ENCODE results near the gene CASS4.

The CASS4 gene

DNA sequence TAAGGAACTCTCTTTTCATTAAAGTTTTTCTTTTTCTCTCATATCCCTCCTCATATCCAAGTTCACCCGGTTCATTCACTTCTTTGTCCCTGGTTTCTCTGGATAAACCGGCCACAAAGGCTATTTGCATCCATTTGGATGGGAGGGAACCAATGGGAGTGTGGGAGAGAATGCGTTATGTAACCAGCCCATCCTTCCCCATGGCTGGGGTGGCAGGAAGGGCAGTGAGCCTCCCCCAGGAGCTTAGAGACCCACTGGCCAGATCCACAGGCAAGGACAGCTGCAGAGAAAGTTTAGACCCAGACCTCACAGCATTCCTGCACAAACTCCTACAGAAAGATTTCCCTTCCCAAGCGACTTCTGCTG lies 10.7 kb downstream of the CASS4 start:
- H3K36me3 ChIP-seq (ENCODE audit: control insufficient read depth, insufficient read depth, low read length), result no peaks in the 10 kb centered on the region
- no peak overlapping the region for H3K27ac ChIP-seq (ENCODE audit: insufficient read depth, low read depth, low read length, poor library complexity, severe bottlenecking)
- WGBS, 2 experiments, result 28 to 33% methylated on average over 3 to 4 of the region's 4 CpGs
- no peak overlapping the region for H3K4me3 ChIP-seq (ENCODE audit: insufficient read depth, low read depth, low read length)
- no peaks in the 10 kb centered on the region for H3K27me3 ChIP-seq (ENCODE audit: control insufficient read depth, insufficient read depth, low read length, poor library complexity, severe bottlenecking)
- H3K9me3 ChIP-seq (ENCODE audit: control insufficient read depth, low read length), result no peaks in the 10 kb centered on the region
- H3K4me1 ChIP-seq (ENCODE audit: control insufficient read depth, insufficient read depth, low read length), result no peaks in the 10 kb centered on the region

DNA sequence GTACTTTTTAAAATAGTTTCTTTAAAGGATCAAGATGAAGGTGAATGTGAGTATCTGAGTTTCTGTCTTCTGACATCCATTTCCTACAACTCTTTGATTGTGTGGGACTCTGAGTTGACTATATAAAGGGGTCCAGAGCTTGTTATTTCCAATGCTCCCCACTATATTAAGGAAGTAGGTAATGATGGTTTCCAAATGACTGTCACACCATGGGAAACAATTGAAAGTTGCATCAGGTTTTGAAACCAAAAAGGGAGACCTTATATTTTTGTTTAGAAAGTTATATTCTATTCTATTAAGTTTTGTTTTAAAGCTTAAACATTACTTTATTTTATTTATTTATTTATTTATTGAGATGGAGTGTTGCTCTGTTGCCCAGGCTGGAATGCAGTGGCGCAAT lies 11.2 kb downstream of the CASS4 start:
- WGBS, 2 experiments, result 95 to 96% methylated on average over 1 of the region's 1 CpG
- no peaks in the 10 kb centered on the region for H3K4me1 ChIP-seq (ENCODE audit: control insufficient read depth, insufficient read depth, low read length)
- no peaks in the 10 kb centered on the region for H3K9me3 ChIP-seq (ENCODE audit: control insufficient read depth, low read length)
- H3K27me3 ChIP-seq (ENCODE audit: control insufficient read depth, insufficient read depth, low read length, poor library complexity, severe bottlenecking), result no peaks in the 10 kb centered on the region
- no peak overlapping the region for H3K27ac ChIP-seq (ENCODE audit: insufficient read depth, low read depth, low read length, poor library complexity, severe bottlenecking)
- no peak overlapping the region for H3K4me3 ChIP-seq (ENCODE audit: insufficient read depth, low read depth, low read length)
- H3K36me3 ChIP-seq (ENCODE audit: control insufficient read depth, insufficient read depth, low read length), result no peaks in the 10 kb centered on the region

DNA sequence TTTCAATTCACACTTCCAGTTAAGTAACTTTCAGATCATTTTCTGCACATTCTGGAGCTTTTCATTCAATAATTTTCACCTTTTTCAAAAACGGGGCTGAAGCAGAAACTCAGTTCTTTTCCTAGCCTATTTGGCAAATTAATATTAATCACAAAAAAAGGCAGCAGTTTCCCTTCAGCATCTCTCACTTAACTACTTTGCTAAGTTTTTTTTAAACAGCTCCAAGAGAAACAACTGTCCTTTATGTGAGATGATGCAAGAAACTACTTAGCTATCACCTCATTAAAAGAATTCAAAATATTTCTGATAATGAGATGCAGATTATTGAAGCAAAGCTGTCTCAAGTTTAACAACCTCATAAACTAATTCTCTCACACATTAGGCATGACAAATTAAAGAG lies 11.8 kb downstream of the CASS4 start:
- no peaks in the 10 kb centered on the region for H3K36me3 ChIP-seq (ENCODE audit: control insufficient read depth, insufficient read depth, low read length)
- WGBS, 2 experiments, result 77 to 78% methylated on average over 1 of the region's 1 CpG
- no peaks in the 10 kb centered on the region for H3K27me3 ChIP-seq (ENCODE audit: control insufficient read depth, insufficient read depth, low read length, poor library complexity, severe bottlenecking)
- no peak overlapping the region for H3K27ac ChIP-seq (ENCODE audit: insufficient read depth, low read depth, low read length, poor library complexity, severe bottlenecking)
- H3K9me3 ChIP-seq (ENCODE audit: control insufficient read depth, low read length), result no peaks in the 10 kb centered on the region
- H3K4me3 ChIP-seq (ENCODE audit: insufficient read depth, low read depth, low read length), result no peak overlapping the region
- no peaks in the 10 kb centered on the region for H3K4me1 ChIP-seq (ENCODE audit: control insufficient read depth, insufficient read depth, low read length)

DNA sequence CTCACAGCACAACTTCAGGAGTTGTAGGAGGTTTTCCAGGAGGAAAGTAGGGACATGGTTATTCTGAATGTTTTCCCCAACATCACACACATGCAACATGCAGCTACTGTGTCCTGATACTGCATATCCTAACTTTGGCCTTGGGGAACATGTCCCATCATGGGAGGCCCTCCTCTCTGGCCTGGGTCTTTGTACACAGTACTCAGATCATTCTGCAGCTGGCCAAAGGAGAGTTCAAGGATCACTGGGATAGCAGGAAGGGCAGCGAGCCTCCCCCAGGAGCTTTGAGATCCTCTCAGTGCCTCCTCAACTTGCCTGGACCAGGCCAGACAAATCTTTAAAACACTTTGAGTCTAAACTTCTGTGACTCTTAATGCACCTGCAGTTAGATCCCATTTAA lies 12.9 kb downstream of the CASS4 start:
- no peaks in the 10 kb centered on the region for H3K36me3 ChIP-seq (ENCODE audit: control insufficient read depth, insufficient read depth, low read length)
- H3K9me3 ChIP-seq (ENCODE audit: control insufficient read depth, low read length), result no peaks in the 10 kb centered on the region
- WGBS, 2 experiments, result 81 to 87% methylated on average over 1 of the region's 1 CpG
- no peak overlapping the region for H3K4me3 ChIP-seq (ENCODE audit: insufficient read depth, low read depth, low read length)
- no peak overlapping the region for H3K27ac ChIP-seq (ENCODE audit: insufficient read depth, low read depth, low read length, poor library complexity, severe bottlenecking)
- H3K4me1 ChIP-seq (ENCODE audit: control insufficient read depth, insufficient read depth, low read length), result no peaks in the 10 kb centered on the region
- no peaks in the 10 kb centered on the region for H3K27me3 ChIP-seq (ENCODE audit: control insufficient read depth, insufficient read depth, low read length, poor library complexity, severe bottlenecking)

DNA sequence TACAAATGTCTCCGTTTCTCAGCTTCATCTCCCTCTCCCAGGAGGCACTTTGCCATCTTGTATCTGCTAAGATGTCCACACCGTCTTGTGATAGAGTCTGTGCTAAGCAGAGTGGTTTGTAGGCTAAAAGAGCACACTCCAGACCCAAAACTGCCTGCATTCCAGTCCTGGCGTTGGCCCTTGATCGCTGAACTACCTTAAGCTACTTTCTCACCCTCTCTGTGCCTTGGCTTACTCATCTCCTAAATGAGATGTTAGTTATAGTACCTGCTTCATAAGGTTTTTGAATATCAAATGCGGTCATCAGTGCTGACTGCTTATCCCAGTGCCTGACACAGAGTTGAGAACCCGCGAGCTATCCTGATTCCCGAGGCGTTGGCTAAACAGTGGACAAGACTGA lies 14.0 kb downstream of the CASS4 start:
- no peaks in the 10 kb centered on the region for H3K9me3 ChIP-seq (ENCODE audit: control insufficient read depth, low read length)
- H3K4me3 ChIP-seq (ENCODE audit: insufficient read depth, low read depth, low read length), result no peak overlapping the region
- H3K4me1 ChIP-seq (ENCODE audit: control insufficient read depth, insufficient read depth, low read length), result no peaks in the 10 kb centered on the region
- H3K27ac ChIP-seq (ENCODE audit: insufficient read depth, low read depth, low read length, poor library complexity, severe bottlenecking), result no peak overlapping the region
- H3K27me3 ChIP-seq (ENCODE audit: control insufficient read depth, insufficient read depth, low read length, poor library complexity, severe bottlenecking), result no peaks in the 10 kb centered on the region
- WGBS, 2 experiments, result 88 to 90% methylated on average over 9 of the region's 9 CpGs
- no peaks in the 10 kb centered on the region for H3K36me3 ChIP-seq (ENCODE audit: control insufficient read depth, insufficient read depth, low read length)

DNA sequence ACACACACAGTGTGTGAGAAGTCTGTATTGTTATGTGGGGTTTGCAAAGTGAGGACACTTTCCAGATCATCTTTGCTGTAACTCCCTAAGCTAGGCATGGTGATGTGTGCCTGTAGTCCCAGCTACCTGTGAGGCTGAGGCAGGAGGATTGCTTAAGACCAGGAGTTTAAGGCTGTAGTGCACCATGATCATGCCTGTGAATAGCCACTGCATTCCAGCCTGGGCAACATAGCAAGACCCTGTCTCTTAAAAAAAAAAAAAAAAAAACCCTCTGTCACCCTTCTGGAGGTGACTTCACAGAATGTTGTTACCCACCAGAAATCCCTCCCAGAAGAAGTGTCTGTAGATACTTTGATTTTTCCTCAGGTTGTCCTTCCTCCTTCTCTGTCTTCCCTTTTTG lies 14.9 kb downstream of the CASS4 start:
- Histone ChIP-seq H3K9me3 (ENCODE audit: control insufficient read depth, low read length) (no peaks in the 10 kb centered on the region), H3K4me3 (ENCODE audit: insufficient read depth, low read depth, low read length) (no peak overlapping the region), H3K27me3 (ENCODE audit: control insufficient read depth, insufficient read depth, low read length, poor library complexity, severe bottlenecking) (no peaks in the 10 kb centered on the region)

DNA sequence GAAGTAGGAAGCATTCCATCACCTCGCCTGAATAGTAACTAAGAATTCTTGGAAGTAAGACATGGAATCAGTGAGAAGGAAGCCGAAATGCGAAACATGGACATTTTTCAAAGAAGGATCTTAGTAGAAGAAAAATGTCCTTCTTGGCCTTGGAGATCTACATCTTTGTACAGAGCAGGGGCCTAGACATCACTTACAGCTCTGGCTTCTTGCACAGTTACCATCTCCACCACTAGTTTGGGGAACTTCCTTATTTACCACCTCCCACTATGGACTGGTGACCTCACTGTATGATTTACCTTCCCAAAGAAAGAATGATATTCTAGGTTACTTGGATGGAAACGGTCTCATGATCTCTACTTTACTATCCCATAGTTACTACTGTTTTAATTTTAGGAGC lies 15.7 kb downstream of the CASS4 start:
- no peak overlapping the region for H3K27ac ChIP-seq (ENCODE audit: insufficient read depth, low read depth, low read length, poor library complexity, severe bottlenecking)
- 91 to 98% methylated on average over 3 to 4 of the region's 4 CpGs for WGBS, 2 experiments

More for the DNA sequence above, 14.9 kb downstream of the CASS4 start:
- Histone ChIP-seq H3K36me3 (ENCODE audit: control insufficient read depth, insufficient read depth, low read length) (no peaks in the 10 kb centered on the region), H3K4me1 (ENCODE audit: control insufficient read depth, insufficient read depth, low read length) (no peaks in the 10 kb centered on the region), H3K27ac (ENCODE audit: insufficient read depth, low read depth, low read length, poor library complexity, severe bottlenecking) (no peak overlapping the region)

DNA sequence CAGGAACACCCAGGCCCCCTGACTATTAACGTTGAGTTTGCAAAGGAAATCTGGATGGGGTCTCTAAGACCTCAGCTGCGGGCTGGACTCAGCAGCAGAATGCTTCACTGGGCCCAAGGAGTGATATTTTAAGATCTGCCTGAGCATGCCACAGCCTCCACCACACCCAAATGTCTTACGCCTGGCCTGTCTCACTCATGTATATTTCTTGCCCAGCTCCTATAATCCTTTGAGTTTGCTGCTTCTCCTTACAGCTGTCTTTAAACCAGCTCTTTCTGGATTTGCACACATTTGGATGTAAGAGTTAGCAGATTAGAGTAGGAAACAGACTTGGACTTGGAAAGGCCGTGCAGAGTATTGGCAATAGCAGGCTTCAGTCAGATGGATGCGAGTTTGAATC lies 16.4 kb downstream of the CASS4 start:
- Histone ChIP-seq H3K36me3 (ENCODE audit: control insufficient read depth, insufficient read depth, low read length) (no peaks in the 10 kb centered on the region), H3K9me3 (ENCODE audit: control insufficient read depth, low read length) (no peaks in the 10 kb centered on the region), H3K27me3 (ENCODE audit: control insufficient read depth, insufficient read depth, low read length, poor library complexity, severe bottlenecking) (no peaks in the 10 kb centered on the region), H3K4me1 (ENCODE audit: control insufficient read depth, insufficient read depth, low read length) (no peaks in the 10 kb centered on the region), H3K4me3 (ENCODE audit: insufficient read depth, low read depth, low read length) (no peak overlapping the region), H3K27ac (ENCODE audit: insufficient read depth, low read depth, low read length, poor library complexity, severe bottlenecking) (no peak overlapping the region)
- 84 to 90% methylated on average over 5 of the region's 5 CpGs for whole genome bisulfite sequencing, 2 experiments

More for the DNA sequence above, 15.7 kb downstream of the CASS4 start:
- Histone ChIP-seq H3K4me3 (ENCODE audit: insufficient read depth, low read depth, low read length) (no peak overlapping the region), H3K27me3 (ENCODE audit: control insufficient read depth, insufficient read depth, low read length, poor library complexity, severe bottlenecking) (no peaks in the 10 kb centered on the region), H3K36me3 (ENCODE audit: control insufficient read depth, insufficient read depth, low read length) (no peaks in the 10 kb centered on the region), H3K9me3 (ENCODE audit: control insufficient read depth, low read length) (no peaks in the 10 kb centered on the region), H3K4me1 (ENCODE audit: control insufficient read depth, insufficient read depth, low read length) (no peaks in the 10 kb centered on the region)

DNA sequence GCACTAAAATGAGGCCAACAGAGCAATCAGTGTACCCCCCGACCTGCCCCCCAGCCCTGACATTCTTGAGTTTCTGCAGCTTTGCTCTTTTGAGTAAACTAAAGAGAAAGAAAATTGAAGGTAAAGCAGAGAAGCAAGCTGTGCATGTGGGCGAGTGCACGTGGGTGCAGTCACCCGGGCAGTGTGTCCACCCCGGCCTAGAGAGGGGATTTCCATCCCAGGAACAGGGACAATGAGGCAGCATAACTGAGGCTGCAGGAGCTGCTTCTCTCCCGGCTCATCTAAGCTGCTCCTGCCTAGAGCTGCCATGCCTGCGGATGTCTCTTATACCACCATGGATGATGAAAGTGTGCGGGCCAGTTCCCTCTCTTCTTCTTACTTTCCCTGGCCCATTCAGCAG lies 16.8 kb downstream of the CASS4 start:
- H3K9me3 ChIP-seq (ENCODE audit: control insufficient read depth, low read length), result no peaks in the 10 kb centered on the region
- H3K36me3 ChIP-seq (ENCODE audit: control insufficient read depth, insufficient read depth, low read length), result no peaks in the 10 kb centered on the region
- no peak overlapping the region for H3K27ac ChIP-seq (ENCODE audit: insufficient read depth, low read depth, low read length, poor library complexity, severe bottlenecking)
- H3K27me3 ChIP-seq (ENCODE audit: control insufficient read depth, insufficient read depth, low read length, poor library complexity, severe bottlenecking), result no peaks in the 10 kb centered on the region
- 83 to 90% methylated on average over 8 of the region's 8 CpGs for WGBS, 2 experiments
- no peak overlapping the region for H3K4me3 ChIP-seq (ENCODE audit: insufficient read depth, low read depth, low read length)
- H3K4me1 ChIP-seq (ENCODE audit: control insufficient read depth, insufficient read depth, low read length), result no peaks in the 10 kb centered on the region

DNA sequence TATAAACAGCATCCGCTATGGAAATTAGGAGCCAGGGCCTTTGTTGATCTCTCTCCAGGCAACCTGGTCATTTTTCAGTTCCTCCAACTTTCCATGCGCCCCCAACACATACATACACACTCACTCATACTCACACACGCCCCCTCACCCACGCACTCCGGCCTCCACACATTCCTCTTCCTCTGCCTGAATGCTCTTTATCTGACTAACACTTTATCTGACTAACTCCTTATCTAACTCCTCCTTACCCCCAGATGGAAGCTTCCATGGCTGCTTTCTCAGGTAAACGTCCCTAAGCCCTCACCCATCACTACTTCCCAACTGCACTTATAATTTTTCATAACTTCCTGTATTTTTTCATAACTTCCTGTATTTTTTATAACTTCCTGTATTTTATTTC lies 17.4 kb downstream of the CASS4 start:
- Histone ChIP-seq H3K36me3 (ENCODE audit: control insufficient read depth, insufficient read depth, low read length) (no peaks in the 10 kb centered on the region), H3K27ac (ENCODE audit: insufficient read depth, low read depth, low read length, poor library complexity, severe bottlenecking) (no peak overlapping the region), H3K4me3 (ENCODE audit: insufficient read depth, low read depth, low read length) (no peak overlapping the region), H3K9me3 (ENCODE audit: control insufficient read depth, low read length) (no peaks in the 10 kb centered on the region), H3K4me1 (ENCODE audit: control insufficient read depth, insufficient read depth, low read length) (no peaks in the 10 kb centered on the region), H3K27me3 (ENCODE audit: control insufficient read depth, insufficient read depth, low read length, poor library complexity, severe bottlenecking) (no peaks in the 10 kb centered on the region)
- WGBS, 2 experiments, result 79 to 80% methylated on average over 6 of the region's 6 CpGs

DNA sequence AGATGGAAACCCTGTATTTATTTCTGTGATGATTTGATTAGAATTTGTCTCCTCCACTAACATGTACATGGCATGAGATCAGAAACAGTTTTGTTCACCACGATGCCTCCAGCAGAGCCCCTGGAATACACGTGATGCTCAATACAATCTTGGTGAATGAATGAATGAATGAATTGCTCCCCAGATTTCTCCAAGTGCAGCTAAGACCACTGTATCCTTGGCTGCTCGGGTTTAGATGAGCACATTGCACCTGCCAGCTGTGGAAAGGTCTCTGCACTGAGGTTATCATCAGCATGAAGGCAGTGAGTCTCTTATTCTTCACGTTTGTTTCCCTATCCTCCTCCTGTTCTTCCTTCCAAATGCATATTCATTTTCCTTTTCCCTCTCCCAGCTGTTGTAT lies 17.9 kb downstream of the CASS4 start:
- Histone ChIP-seq H3K9me3 (ENCODE audit: control insufficient read depth, low read length) (no peaks in the 10 kb centered on the region), H3K36me3 (ENCODE audit: control insufficient read depth, insufficient read depth, low read length) (no peaks in the 10 kb centered on the region), H3K4me3 (ENCODE audit: insufficient read depth, low read depth, low read length) (no peak overlapping the region), H3K27ac (ENCODE audit: insufficient read depth, low read depth, low read length, poor library complexity, severe bottlenecking) (no peak overlapping the region), H3K27me3 (ENCODE audit: control insufficient read depth, insufficient read depth, low read length, poor library complexity, severe bottlenecking) (no peaks in the 10 kb centered on the region), H3K4me1 (ENCODE audit: control insufficient read depth, insufficient read depth, low read length) (no peaks in the 10 kb centered on the region)
- 69 to 74% methylated on average over 4 of the region's 4 CpGs for WGBS, 2 experiments
